Measurements from ENCODE around the gene KRTAP5-1.

The KRTAP5-1 gene

GRCh38 chr11:1557051-1557884 lies 27.8 kb downstream of the KRTAP5-1 start:
- no peak overlapping the region for H3K4me3 ChIP-seq (replicated peaks; ENCODE audit: low read depth, low read length)
- TF ChIP-seq CTCF (IDR thresholded peaks at IDR 0.05; ENCODE audit: low read length, missing control alignments): no peak
- DNase-seq (ENCODE audit: low read depth): no peak

DNA sequence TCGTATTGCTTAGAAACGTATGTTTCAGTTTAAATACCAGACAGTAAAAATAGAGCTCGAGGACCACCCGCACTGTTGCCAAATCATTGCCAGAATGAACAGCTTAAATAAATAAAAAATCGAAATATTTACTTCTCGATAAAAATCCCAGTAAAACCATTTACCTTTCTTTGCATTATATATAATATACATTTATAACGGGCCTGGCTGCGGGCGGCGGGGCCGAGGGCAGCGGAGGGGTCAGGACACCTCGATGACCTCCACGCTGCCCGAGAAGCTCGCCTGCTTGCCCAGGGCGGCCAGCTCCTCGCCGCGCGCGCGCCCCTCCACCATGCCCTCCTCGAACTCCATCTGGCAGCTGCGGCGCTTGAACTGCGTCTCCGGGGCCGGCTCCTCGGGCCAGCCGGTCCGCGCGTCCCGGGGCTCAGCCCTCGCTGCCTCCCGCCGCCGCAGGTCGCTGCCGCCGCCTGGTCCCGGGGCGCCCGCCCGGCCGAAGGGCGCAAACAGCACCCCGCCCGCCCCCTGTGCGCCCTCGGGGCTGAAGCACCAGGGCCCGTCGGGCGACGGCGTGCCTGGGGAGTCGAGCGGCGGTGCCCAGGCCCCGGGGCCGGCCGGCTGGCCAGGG lies 28.7 kb downstream of the KRTAP5-1 start:
- DNase-seq (ENCODE audit: low read depth): no peak
- no peak overlapping the region for H3K4me3 ChIP-seq (replicated peaks; ENCODE audit: low read depth, low read length)
- no peak for TF ChIP-seq CTCF (IDR thresholded peaks at IDR 0.05; ENCODE audit: low read length, missing control alignments)

- no peak for TF ChIP-seq CTCF (IDR thresholded peaks at IDR 0.05; ENCODE audit: low read length, missing control alignments)
- DNase-seq (ENCODE audit: low read depth): no peak
- H3K4me3 ChIP-seq (replicated peaks; ENCODE audit: low read depth, low read length): no peak overlapping the region
Measured at GRCh38 chr11:1555713-1556153, 29.4 kb downstream of the KRTAP5-1 start.

DNA sequence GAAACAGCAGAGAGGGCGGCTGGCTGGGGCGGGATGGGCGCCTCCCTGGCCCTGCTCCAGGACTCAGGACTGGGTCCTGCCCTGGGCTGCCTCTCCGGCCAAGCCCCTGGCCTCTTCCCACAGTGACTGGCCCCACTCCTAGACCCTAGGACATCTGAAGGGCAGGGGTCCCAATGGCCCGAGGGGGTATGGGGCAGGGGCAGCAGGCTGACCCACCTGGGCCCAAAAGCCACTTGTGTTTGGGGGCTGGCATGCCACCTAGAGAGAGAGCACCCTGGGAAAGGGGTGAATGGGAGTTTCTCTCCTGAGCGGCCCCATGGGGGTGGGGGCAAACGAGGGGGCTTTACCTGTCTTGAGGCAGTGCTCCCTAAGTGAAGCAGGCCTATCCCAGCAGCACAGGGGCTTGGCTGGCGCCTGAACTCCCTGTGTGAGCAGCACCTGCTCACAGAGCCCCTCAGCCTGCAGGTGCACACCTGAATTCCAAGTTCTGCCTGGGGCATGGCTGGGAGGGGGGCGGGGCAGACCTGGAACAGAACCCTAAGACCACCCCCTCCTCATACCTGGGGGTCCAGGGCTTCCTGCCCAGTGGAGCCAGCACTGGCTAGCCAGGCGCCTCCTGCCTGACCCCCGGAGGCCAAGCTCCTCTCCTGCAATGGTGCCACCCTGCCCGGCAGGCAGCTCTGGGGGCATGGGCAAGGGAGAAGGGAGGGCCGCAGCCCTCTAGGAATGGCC lies 29.9 kb downstream of the KRTAP5-1 start:
- no peak for DNase-seq (ENCODE audit: low read depth)
- TF ChIP-seq CTCF (IDR thresholded peaks at IDR 0.05; ENCODE audit: low read length, missing control alignments): no peak
- H3K4me3 ChIP-seq (replicated peaks; ENCODE audit: low read depth, low read length): no peak overlapping the region

DNA sequence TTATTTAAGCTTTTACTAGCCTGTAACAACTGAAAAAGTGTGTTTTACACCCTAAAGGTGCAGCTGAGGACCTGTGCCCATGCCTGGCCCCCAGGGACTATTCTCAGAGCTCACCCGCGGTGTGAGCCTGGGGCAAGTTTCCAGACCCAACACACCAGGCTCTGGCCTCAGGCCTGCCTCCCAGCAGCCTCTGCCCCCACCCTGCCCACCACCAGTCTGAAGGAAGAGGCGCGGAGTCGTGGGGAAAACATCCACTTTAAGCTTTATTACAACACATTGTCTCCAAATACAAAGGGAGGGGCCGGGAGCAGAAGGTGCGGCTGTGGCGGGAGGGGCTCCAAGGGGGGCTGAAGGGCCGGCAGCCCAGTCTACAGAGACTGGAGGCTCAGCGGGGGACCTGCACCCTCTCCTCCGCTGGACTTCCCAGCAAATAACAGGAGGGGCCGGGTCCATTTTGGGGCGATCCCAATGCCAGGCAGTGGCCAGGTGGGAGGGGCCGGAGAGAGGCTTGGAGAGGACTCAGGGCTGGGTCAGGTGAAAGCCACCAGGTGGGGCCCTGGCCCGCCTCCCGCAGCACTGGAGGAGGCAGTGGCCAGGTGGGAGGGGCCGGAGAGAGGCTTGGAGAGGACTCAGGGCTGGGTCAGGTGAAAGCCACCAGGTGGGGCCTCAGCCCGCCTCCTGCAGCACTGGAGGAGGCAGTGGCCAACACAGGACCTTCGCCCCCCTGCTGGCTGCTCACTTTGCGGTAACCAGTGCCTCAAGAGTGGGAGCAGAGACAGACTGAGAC lies 31.1 kb downstream of the KRTAP5-1 start:
- no peak for DNase-seq (ENCODE audit: low read depth)
- no peak overlapping the region for H3K4me3 ChIP-seq (replicated peaks; ENCODE audit: low read depth, low read length)
- no peak for TF ChIP-seq CTCF (IDR thresholded peaks at IDR 0.05; ENCODE audit: low read length, missing control alignments)
